SH-SY5Y (cell line): ENCODE results near the gene CXCR6.

Source experiments
- GATA2 ChIP-seq: IDR thresholded peaks from 2 replicates; pipeline ENCODE4 v1.6.1; 2011; ENCODE audit warnings: mild to moderate bottlenecking, low read depth, low read length
- GATA3 ChIP-seq: IDR thresholded peaks from 2 replicates; pipeline ENCODE4 v1.6.1; 2011; ENCODE audit warnings: low read depth, mild to moderate bottlenecking, low read length, moderate library complexity

DNA sequence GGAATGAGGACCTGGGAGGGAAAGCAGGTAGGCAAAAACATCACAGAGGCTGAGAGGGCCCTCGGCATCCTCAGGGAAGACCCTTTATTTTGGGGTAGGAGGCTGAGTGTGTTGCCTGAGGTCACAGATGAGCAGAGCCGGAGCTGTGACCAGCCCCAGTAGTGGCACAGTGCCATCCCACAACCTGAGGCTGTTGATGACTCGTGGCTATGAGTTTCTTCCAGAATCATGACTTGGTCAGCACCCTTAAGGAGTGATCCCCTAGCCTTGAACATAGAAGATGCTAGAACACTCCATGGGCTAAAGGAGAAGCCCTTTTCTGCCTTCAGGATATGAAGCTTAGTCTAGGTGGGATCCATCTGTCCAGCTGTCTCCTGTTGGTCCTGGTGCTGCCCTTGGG, 19.5 kb upstream of the CXCR6 start:
- TF ChIP-seq GATA2 (no peak), GATA3 (no peak)
